Measurements from ENCODE around the gene NFS1.

GRCh38 chr20:35632539-35633115 is 66.5 kb downstream of the NFS1 start:
- TF ChIP-seq POLR2A (IDR thresholded peaks at IDR 0.05; ENCODE audit: low read depth, low read length) (no peak), POLR2AphosphoS5 (IDR thresholded peaks at IDR 0.05; ENCODE audit: low read depth, low read length) (no peak)

All from GM12892 (cell line).